GM12878 (cell line): ENCODE data around the gene MYO7B. TPM values are rescaled to one million over a fixed set of nuclear protein-coding genes. Genes with fewer than 3 reads are reported as not detected.

Source experiments
- ATAC-seq: fragments of 200-7000 bp; cut with Tn5 transposase; 3 replicates; pipeline ENCODE4 v1.9.1; 2020; ENCODE audit warnings: mild to moderate bottlenecking, moderate library complexity
- BruUV-seq: library from RNA; stranded (reverse); fragments of 400-500 nt; replicated peaks from 2 replicates; lab custom pipeline; 2021; lab: Mats Ljungman, UMichigan
- CTCF ChIA-PET: fragments of 300-600 bp; sonication (Branson Sonifier 250); formaldehyde crosslinking; extraction: SDS; loops from one replicate; lab custom pipeline; 2021; ENCODE audit warnings: inconsistent platforms; lab: Yijun Ruan, JAX
- POLR2A ChIA-PET: fragments of 350-600 bp; formaldehyde crosslinking; extraction: SDS; loops from one replicate; lab custom pipeline; 2021; ENCODE audit warnings: inconsistent platforms; lab: Charles Lee
- RAD21 ChIA-PET: fragments of 300-600 bp; sonication (Branson Sonifier 250); formaldehyde crosslinking; loops from one replicate; lab custom pipeline; 2023; ENCODE audit warnings: antibody characterized with exemption; ENCODE audit not compliant: unreplicated experiment; lab: Charles Lee
- SMC1A ChIA-PET: fragments of 300-600 bp; sonication (Branson Sonifier 250); formaldehyde crosslinking; loops from one replicate; lab custom pipeline; 2023; ENCODE audit not compliant: unreplicated experiment, uncharacterized antibody; lab: Charles Lee
- DNase-seq: peaks from one replicate; pipeline ENCODE4 v3.0.0-alpha.2; 2011; ENCODE audit warnings: low read depth, low spot score
- FAIRE-seq: peaks from 3 replicates; lab custom pipeline; 2011; peaks lifted over from hg19 to GRCh38; lab: Jason Lieb, UNC
- H2AFZ ChIP-seq: 2 replicates; pipeline ENCODE4 v1.6.0; 2011; ENCODE audit warnings: low read depth, low read length, control low read depth; ENCODE audit not compliant: control insufficient read depth
- H3K27ac ChIP-seq: 2 replicates; pipeline ENCODE4 v1.5.1; 2011; ENCODE audit warnings: control low read depth; ENCODE audit not compliant: control insufficient read depth, insufficient read depth
- H3K27me3 ChIP-seq, 2 experiments: replicated peaks in 1 of 2; 2 replicates each; pipeline versions ENCODE4 v1.6.0 to v1.6.1; 2011; ENCODE audit warnings: low read length in 1 of 2; ENCODE audit not compliant: control insufficient read depth in 2 of 2, insufficient read depth in 2 of 2
- H3K36me3 ChIP-seq, 2 experiments: 2 replicates each; pipeline ENCODE4 v1.5.1; 2011; ENCODE audit warnings: low read length in 1 of 2; ENCODE audit not compliant: control insufficient read depth in 2 of 2, insufficient read depth in 2 of 2
- H3K4me1 ChIP-seq: 2 replicates; pipeline ENCODE4 v1.6.1; 2011; ENCODE audit warnings: mild to moderate bottlenecking, low read length, moderate library complexity, mixed read lengths; ENCODE audit not compliant: control insufficient read depth, insufficient read depth
- H3K4me2 ChIP-seq: 2 replicates; pipeline ENCODE4 v1.6.0; 2011; ENCODE audit warnings: control low read depth; ENCODE audit not compliant: control insufficient read depth, insufficient read depth
- H3K4me3 ChIP-seq: fragments of 200-600 bp; sonication (generic); 2 replicates; pipeline ENCODE4 v1.5.1; 2016
- H3K79me2 ChIP-seq: 2 replicates; pipeline ENCODE4 v1.6.0; 2011; ENCODE audit warnings: low read length; ENCODE audit not compliant: control insufficient read depth, insufficient read depth
- H3K9ac ChIP-seq: 2 replicates; pipeline ENCODE4 v1.8.0; 2011; ENCODE audit warnings: low read length, control low read depth, mixed read lengths; ENCODE audit not compliant: control insufficient read depth, insufficient read depth
- H3K9me3 ChIP-seq: replicated peaks from 3 replicates; pipeline ENCODE4 v1.5.1; 2011; ENCODE audit warnings: mild to moderate bottlenecking, low read length; ENCODE audit not compliant: control insufficient read depth, insufficient read depth
- H4K20me1 ChIP-seq: 2 replicates; pipeline ENCODE4 v1.6.0; 2011; ENCODE audit not compliant: control insufficient read depth, insufficient read depth
- CBFB ChIP-seq: IDR thresholded peaks from 2 replicates; pipeline ENCODE4 v1.6.1; 2016; ENCODE audit warnings: antibody characterized with exemption, low read depth
- CHD1 ChIP-seq: IDR thresholded peaks from 2 replicates; pipeline ENCODE4 v1.6.1; 2012; ENCODE audit warnings: low read depth, low read length, improper control_type of control experiment
- DPF2 ChIP-seq: fragments of 450-650 bp; IDR thresholded peaks from 2 replicates; pipeline ENCODE4 v1.6.1; 2017; ENCODE audit warnings: mild to moderate bottlenecking
- KAT2A ChIP-seq: conservative IDR thresholded peaks from 2 replicates; pipeline ENCODE4 v1.6.1; 2011; ENCODE audit warnings: low read depth, low read length; ENCODE audit not compliant: control insufficient read depth
- MEF2A ChIP-seq: IDR thresholded peaks from 2 replicates; pipeline ENCODE4 v1.6.1; 2011; ENCODE audit warnings: low read depth, mild to moderate bottlenecking, low read length, moderate library complexity; ENCODE audit not compliant: insufficient read depth
- RUNX3 ChIP-seq: IDR thresholded peaks from 2 replicates; pipeline ENCODE4 v1.6.1; 2012; ENCODE audit warnings: low read length, inconsistent platforms
- SMARCA5 ChIP-seq: fragments of 450-650 bp; IDR thresholded peaks from 2 replicates; pipeline ENCODE4 v1.6.1; 2017; ENCODE audit warnings: mild to moderate bottlenecking
- SP1 ChIP-seq: IDR thresholded peaks from one replicate; pipeline ENCODE4 v1.6.1; 2011; ENCODE audit warnings: low read depth, low read length
- SRF ChIP-seq, 2 experiments: IDR thresholded peaks; 2 replicates each; pipeline ENCODE4 v1.6.1; 2011; ENCODE audit warnings: low read depth in 2 of 2, low read length in 2 of 2, mild to moderate bottlenecking in 1 of 2, moderate library complexity in 1 of 2
- WGBS: methylation state at CpG from one replicate; pipeline ENCODE4 v1.1.6; 2016; ENCODE audit warnings: low lambda C conversion rate; ENCODE audit not compliant: insufficient replicate concordance, insufficient coverage; ENCODE audit errors: missing lambda C conversion rate; 5-methylcytosine and 5-hydroxymethylcytosine counted together
- in situ Hi-C: fragments of 300-500 bp; cut with MboI; formaldehyde crosslinking; loops from 9 replicates; pipeline ENCODE4 v1.14.3; 2018; ENCODE audit warnings: mixed read lengths
- intact Hi-C: fragments of 100-400 bp; cut with micrococcal nuclease; formaldehyde crosslinking; loops from one replicate; pipeline ENCODE4 v1.14.2; 2022; ENCODE audit not compliant: unreplicated experiment
- polyA plus RNA-seq, 11 experiments: library from polyadenylated mRNA; depleted of rRNA in 4 of 11; unstranded in 6 of 11; stranded (reverse) in 5 of 11; fragments of >200 nt; fragmentation: Nextera tagmentation in 4 of 11; fragmentation: Illumina TruSeq in 1 of 11; extraction: Ambion mirVana in 4 of 11; extraction: Trizol in 1 of 11; gene quantifications; 1 replicate in 1 of 11; 2 replicates in 10 of 11; pipeline versions ENCODE4 v1.2.1 to v1.2.3, GENCODE V29; 2011 to 2016; ENCODE audit warnings: inconsistent platforms in 2 of 11, missing spikeins in 2 of 11, low read depth in 1 of 11
- total RNA-seq, 4 experiments: library from RNA; depleted of rRNA in 3 of 4; stranded (reverse); fragments of >200 nt in 3 of 4; fragmentation: Illumina TruSeq in 1 of 4; extraction: Trizol in 1 of 4; gene quantifications; 2 replicates each; pipeline versions ENCODE4 v1.2.1 to v1.2.3, GENCODE V29; 2013 to 2021
- TF ChIP-seq, protein P1 (sequence below): IDR thresholded peaks from 2 replicates; pipeline ENCODE4 v1.6.1; 2012; ENCODE audit warnings: low read length, inconsistent platforms
- TF ChIP-seq, protein P2 (sequence below): fragments of 450-650 bp; IDR thresholded peaks from 2 replicates; pipeline ENCODE4 v1.6.1; 2017; ENCODE audit warnings: mild to moderate bottlenecking, low read depth, inconsistent platforms; ENCODE audit not compliant: poor library complexity, severe bottlenecking
- TF ChIP-seq, protein P3 (sequence below): fragments of 450-650 bp; conservative IDR thresholded peaks from 2 replicates; pipeline ENCODE4 v1.6.1; 2017; ENCODE audit warnings: mild to moderate bottlenecking, moderate library complexity

Gene MYO7B
- total and polyA plus RNA-seq, 10 of the 15 experiments (the other 5 are each of a cell fraction or from before 2014, with no cell fraction given) = 0.08 to 4.8 (median 1.2) TPM

DNA sequence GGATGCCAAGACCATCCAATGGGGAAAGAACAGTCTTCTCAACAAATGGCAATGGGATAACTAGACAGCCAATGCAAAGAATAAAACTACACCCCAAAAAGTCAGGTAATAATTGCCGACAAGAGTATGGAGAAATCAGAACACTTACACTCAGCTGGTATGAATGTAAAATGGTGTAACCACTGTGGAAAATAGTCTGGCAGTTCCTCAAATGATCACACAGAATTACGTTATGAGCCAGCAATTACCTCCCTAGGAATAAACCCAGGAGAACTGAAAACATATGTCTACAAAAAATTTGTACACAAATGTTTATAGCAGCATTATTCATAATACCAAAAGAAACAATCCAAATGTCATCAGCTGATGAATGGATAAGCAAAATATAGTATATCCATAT is 18.0 kb upstream of the MYO7B start:
- WGBS = 100% methylated on average over 2 of the region's 2 CpGs
- ChIA-PET POLR2A (no interaction called here), SMC1A (interaction anchor here (2.3 kb wide), 1 partner anchor 9 kb away, joined by 9 read pairs; no protein-coding TSS in a partner anchor), CTCF (no interaction called here), RAD21 (no interaction called here)
- Histone ChIP-seq H3K4me3 (no peak overlapping the region), H3K27me3 (no peaks in the 10 kb centered on the region), H2AFZ (no peak overlapping the region), H3K79me2 (peaks cover 54% of the 10 kb centered on the region), H3K36me3 (peaks cover 7 to 32% of the 10 kb centered on the region in 2 experiments), H3K4me2 (no peak overlapping the region), H3K9ac (no peak overlapping the region), H3K9me3 (no peaks in the 10 kb centered on the region; the same call in 2 of the 3 replicates), H3K4me1 (no peaks in the 10 kb centered on the region; the same call in 1 of the 2 replicates), H3K27ac (no peak overlapping the region), H4K20me1 (peaks cover 3% of the 10 kb centered on the region; the same call in 1 of the 2 replicates)
- FAIRE-seq (no peak), ATAC-seq (no peak), DNase-seq (no peak)
- intact Hi-C loops (no loop called here), in situ Hi-C loops (no loop called here)
- no peak for TF ChIP-seq DPF2
- TF ChIP-seq CHD1 = no peak
- TF ChIP-seq KAT2A = no peak
- TF ChIP-seq SMARCA5 = no peak
- TF ChIP-seq, protein P1, sequence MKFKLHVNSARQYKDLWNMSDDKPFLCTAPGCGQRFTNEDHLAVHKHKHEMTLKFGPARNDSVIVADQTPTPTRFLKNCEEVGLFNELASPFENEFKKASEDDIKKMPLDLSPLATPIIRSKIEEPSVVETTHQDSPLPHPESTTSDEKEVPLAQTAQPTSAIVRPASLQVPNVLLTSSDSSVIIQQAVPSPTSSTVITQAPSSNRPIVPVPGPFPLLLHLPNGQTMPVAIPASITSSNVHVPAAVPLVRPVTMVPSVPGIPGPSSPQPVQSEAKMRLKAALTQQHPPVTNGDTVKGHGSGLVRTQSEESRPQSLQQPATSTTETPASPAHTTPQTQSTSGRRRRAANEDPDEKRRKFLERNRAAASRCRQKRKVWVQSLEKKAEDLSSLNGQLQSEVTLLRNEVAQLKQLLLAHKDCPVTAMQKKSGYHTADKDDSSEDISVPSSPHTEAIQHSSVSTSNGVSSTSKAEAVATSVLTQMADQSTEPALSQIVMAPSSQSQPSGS = no peak
- TF ChIP-seq, protein P2, sequence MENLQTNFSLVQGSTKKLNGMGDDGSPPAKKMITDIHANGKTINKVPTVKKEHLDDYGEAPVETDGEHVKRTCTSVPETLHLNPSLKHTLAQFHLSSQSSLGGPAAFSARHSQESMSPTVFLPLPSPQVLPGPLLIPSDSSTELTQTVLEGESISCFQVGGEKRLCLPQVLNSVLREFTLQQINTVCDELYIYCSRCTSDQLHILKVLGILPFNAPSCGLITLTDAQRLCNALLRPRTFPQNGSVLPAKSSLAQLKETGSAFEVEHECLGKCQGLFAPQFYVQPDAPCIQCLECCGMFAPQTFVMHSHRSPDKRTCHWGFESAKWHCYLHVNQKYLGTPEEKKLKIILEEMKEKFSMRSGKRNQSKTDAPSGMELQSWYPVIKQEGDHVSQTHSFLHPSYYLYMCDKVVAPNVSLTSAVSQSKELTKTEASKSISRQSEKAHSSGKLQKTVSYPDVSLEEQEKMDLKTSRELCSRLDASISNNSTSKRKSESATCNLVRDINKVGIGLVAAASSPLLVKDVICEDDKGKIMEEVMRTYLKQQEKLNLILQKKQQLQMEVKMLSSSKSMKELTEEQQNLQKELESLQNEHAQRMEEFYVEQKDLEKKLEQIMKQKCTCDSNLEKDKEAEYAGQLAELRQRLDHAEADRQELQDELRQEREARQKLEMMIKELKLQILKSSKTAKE = no peak
- TF ChIP-seq MEF2A = no peak
- no peak for TF ChIP-seq SRF (IDR thresholded peaks at IDR 0.05; ENCODE audit: low read depth in 2 of 2, low read length in 2 of 2)
- TF ChIP-seq, protein P3, sequence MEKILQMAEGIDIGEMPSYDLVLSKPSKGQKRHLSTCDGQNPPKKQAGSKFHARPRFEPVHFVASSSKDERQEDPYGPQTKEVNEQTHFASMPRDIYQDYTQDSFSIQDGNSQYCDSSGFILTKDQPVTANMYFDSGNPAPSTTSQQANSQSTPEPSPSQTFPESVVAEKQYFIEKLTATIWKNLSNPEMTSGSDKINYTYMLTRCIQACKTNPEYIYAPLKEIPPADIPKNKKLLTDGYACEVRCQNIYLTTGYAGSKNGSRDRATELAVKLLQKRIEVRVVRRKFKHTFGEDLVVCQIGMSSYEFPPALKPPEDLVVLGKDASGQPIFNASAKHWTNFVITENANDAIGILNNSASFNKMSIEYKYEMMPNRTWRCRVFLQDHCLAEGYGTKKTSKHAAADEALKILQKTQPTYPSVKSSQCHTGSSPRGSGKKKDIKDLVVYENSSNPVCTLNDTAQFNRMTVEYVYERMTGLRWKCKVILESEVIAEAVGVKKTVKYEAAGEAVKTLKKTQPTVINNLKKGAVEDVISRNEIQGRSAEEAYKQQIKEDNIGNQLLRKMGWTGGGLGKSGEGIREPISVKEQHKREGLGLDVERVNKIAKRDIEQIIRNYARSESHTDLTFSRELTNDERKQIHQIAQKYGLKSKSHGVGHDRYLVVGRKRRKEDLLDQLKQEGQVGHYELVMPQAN = no peak
- TF ChIP-seq SP1 = no peak
- TF ChIP-seq RUNX3 = no peak
- TF ChIP-seq CBFB = no peak
- no TSS peak for BruUV-seq
